ENCODE results near the gene RABGAP1L.

Gene RABGAP1L

DNA sequence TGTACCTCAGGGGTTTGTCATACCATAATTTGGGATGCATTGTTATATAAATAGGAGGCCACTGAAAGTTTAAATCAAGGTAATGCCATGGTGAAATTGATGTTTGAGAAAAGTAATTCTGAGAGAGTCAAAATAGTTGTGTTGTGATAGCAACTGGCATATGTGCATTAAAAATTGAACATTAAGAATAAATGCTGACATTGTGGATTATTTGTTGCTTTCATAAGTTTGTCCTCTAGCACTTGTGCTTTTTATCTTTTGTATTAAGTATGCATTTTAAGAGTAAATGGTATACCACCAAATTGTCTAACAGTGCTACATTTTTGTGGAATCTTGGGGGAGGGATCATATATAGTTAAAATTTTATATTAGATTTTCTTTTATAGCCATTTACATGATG is 564.5 kb downstream of the RABGAP1L start:
- no peak for DNase-seq (ENCODE audit: low read depth)
- TF ChIP-seq, protein P1, sequence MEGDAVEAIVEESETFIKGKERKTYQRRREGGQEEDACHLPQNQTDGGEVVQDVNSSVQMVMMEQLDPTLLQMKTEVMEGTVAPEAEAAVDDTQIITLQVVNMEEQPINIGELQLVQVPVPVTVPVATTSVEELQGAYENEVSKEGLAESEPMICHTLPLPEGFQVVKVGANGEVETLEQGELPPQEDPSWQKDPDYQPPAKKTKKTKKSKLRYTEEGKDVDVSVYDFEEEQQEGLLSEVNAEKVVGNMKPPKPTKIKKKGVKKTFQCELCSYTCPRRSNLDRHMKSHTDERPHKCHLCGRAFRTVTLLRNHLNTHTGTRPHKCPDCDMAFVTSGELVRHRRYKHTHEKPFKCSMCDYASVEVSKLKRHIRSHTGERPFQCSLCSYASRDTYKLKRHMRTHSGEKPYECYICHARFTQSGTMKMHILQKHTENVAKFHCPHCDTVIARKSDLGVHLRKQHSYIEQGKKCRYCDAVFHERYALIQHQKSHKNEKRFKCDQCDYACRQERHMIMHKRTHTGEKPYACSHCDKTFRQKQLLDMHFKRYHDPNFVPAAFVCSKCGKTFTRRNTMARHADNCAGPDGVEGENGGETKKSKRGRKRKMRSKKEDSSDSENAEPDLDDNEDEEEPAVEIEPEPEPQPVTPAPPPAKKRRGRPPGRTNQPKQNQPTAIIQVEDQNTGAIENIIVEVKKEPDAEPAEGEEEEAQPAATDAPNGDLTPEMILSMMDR (IDR thresholded peaks at IDR 0.05; ENCODE audit: low read depth, low read length, missing control alignments): no peak
- no peak overlapping the region for H3K4me3 ChIP-seq (ENCODE audit: low read depth, low read length)

DNA sequence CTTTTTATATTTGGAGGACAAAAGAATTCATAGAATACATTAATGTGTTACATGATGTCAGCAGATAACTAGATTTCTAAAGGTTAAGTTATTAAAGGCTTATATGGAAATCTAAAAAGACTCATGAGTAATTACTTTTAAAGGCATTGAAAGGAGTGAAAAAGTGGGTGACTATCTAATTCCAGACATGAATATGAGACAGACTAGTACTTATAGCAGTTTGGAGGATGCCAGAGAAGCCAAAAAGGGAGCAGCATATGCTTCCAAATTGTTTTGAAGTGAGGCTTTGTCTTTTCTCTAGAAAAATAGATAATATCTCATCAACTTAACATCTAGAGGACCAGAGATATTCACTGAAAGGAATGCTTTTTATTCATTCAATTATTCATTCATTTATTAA is 564.9 kb downstream of the RABGAP1L start:
- no peak overlapping the region for H3K4me3 ChIP-seq (ENCODE audit: low read depth, low read length)
- TF ChIP-seq, protein P1 (IDR thresholded peaks at IDR 0.05; ENCODE audit: low read depth, low read length, missing control alignments): no peak
- DNase-seq (ENCODE audit: low read depth): no peak

DNA sequence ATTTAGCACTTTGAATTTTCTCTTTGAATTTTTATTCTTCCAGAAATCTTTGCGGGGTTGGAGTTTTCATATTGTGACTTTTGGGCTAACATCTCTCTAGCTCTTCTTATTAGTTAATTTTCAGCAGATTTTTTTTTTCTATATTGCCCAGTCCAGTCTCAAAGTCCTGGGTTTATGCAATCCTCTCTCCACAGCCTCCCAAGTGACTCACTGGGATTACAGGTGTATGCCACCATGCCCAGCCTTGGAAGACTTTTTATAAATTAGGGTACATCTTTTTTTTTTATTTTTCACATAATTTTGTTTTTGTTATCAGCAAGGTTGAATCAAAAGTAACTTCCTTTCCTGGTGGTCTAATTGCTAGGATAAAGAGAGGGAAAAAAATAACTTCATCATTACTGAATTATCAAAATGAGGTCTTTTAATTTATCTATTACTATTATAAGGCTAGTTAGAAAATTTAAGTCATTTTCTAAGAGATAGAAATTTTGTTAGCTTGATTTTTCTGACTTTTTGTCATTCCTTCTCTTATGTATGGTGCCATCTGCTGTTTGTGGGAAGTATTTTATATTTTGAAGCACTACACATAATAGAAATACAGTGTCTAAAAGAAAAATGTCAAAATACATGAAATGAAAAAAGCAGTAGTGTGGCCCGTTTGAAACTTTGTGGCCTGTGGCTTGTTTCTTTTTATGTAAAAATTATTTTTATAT is 567.0 kb downstream of the RABGAP1L start:
- TF ChIP-seq, protein P1 (IDR thresholded peaks at IDR 0.05; ENCODE audit: low read depth, low read length, missing control alignments): no peak
- H3K4me3 ChIP-seq (ENCODE audit: low read depth, low read length): no peak overlapping the region
- no peak for DNase-seq (ENCODE audit: low read depth)

DNA sequence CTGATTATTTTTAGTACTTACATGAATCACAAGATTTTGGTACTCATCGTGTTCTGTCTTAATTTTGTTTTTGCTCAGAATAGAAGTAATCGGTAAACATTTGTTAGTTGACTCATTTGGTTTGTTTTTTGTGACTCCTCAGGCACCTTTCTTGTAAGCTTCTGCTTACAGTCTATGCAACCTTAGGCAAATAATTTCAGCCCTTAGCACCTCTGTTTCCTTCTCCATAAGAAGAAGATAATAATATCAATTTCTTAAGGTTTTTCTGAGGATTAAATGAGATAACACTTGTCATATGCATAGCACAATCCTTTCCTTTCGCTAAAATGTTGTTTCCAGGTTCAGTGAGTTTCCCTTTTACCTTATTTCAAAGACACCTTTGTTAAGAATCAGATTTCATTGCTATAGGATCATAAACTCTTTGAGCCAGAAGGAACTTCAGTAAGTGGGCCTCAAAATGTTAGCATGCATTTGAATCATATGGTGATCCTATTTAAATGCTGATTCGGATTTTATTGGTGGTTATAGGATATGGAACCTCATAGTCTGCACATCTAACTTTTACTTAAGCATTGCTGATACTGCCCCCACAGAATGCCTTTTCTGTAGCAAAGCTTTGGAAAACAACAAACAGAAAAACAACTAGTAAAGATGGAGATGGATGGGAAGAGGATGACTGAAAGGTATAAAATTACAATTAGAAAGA is 567.7 kb downstream of the RABGAP1L start:
- H3K4me3 ChIP-seq (ENCODE audit: low read depth, low read length): no peak overlapping the region
- TF ChIP-seq, protein P1 (IDR thresholded peaks at IDR 0.05; ENCODE audit: low read depth, low read length, missing control alignments): no peak
- DNase-seq (ENCODE audit: low read depth): no peak

DNA sequence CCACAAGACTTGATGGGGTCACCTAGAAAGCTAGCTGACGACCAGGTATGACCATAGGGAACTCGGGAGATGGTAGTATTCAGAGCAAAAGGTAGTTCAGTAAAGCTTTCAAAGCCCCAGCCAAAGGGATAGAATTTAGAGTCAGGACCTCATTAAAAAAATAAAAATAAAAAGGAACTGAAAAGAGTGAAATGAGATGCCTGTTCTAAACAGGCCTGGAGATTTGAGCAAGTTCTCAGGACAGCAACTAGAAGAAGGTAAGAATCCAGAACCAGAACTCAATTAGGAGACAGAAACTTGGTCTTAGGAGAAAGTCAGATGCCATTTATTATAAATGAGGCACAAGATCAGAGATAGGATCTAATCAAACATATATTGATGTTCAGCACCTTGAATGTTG is 575.0 kb downstream of the RABGAP1L start:
- no peak for DNase-seq (ENCODE audit: low read depth)
- TF ChIP-seq, protein P1 (IDR thresholded peaks at IDR 0.05; ENCODE audit: low read depth, low read length, missing control alignments): no peak
- H3K4me3 ChIP-seq (ENCODE audit: low read depth, low read length): no peak overlapping the region

DNA sequence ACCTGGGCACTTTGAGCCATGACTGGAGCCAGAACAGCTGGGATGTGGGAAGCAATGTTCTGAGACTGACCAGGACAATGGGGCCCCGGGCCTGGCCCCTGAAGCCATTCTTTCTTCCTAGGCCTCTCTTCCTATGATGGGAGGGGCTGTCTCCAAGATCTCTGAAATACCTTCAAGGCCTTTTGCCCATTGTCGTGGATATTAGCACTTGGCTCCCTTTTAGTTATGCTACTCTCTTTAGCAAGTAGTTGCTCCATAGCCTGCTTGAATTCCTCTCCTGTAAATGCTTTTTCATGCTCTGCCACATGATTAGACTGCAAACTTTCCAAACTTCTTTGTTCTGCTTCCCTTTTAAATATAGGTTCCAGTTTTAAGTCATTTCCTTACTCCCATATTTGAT is 577.5 kb downstream of the RABGAP1L start:
- DNase-seq (ENCODE audit: low read depth): no peak
- TF ChIP-seq, protein P1 (IDR thresholded peaks at IDR 0.05; ENCODE audit: low read depth, low read length, missing control alignments): no peak
- no peak overlapping the region for H3K4me3 ChIP-seq (ENCODE audit: low read depth, low read length)

Measured in GM12864 (cell line).